Motor neuron (in vitro differentiated cells): Measurements from ENCODE around the gene CDH4. TPM values are rescaled to one million over a fixed set of nuclear protein-coding genes. Genes with fewer than 3 reads are reported as not detected.

Experiments
- ATAC-seq, 8 experiments: fragments of 200-7000 bp; cut with Tn5 transposase; replicated peaks in 6 of 8; 2 replicates each; pipeline ENCODE4 v1.8.0; 2021; ENCODE audit warnings: mild to moderate bottlenecking in 8 of 8, moderate library complexity in 8 of 8
- H3K27ac ChIP-seq, 2 donors: fragments of 250-450 bp; sonication (Bioruptor Pico); 2 replicates each; pipeline ENCODE4 v1.9.0; 2021; ENCODE audit warnings: antibody characterized with exemption in 2 of 2, mild to moderate bottlenecking in 2 of 2, moderate library complexity in 1 of 2
- H3K4me1 ChIP-seq, 2 donors: fragments of 250-450 bp; sonication (Bioruptor Pico); replicated peaks in 1 of 2; 2 replicates each; pipeline ENCODE4 v1.6.1; 2021; ENCODE audit warnings: antibody characterized with exemption in 2 of 2, mild to moderate bottlenecking in 2 of 2, moderate library complexity in 1 of 2
- H3K4me3 ChIP-seq, 5 donors: fragments of 250-450 bp; sonication (Bioruptor Pico); 2 replicates each; pipeline ENCODE4 v1.9.0; 2021; ENCODE audit warnings: antibody characterized with exemption in 5 of 5, mild to moderate bottlenecking in 5 of 5, moderate library complexity in 4 of 5
- WGBS, 10 experiments: fragments of 450-650 bp; shearing (Covaris generic); methylation state at CpG; one replicate each; pipeline ENCODE4 v1.0.0; 2022; 5-methylcytosine and 5-hydroxymethylcytosine counted together
- in situ Hi-C, 9 experiments: fragments of 400-800 bp; cut with MboI; loops; one replicate each; pipeline ENCODE4 v1.15.0; 2021; ENCODE audit warnings: low sequenced_read_pairs in 9 of 9, low pct_unique_long_range_greater_than_20kb in 2 of 9; ENCODE audit not compliant: unreplicated experiment in 9 of 9
- total RNA-seq, 8 experiments: library from RNA; unstranded; fragments of 300-600 nt; gene quantifications; 2 replicates each; pipeline versions ENCODE4 v1.2.3 to v1.2.4, GENCODE V29; 2022

CDH4 gene
- total RNA-seq, 8 experiments from 2014 or later = 2.4 to 41.6 (median 12.9) TPM

DNA sequence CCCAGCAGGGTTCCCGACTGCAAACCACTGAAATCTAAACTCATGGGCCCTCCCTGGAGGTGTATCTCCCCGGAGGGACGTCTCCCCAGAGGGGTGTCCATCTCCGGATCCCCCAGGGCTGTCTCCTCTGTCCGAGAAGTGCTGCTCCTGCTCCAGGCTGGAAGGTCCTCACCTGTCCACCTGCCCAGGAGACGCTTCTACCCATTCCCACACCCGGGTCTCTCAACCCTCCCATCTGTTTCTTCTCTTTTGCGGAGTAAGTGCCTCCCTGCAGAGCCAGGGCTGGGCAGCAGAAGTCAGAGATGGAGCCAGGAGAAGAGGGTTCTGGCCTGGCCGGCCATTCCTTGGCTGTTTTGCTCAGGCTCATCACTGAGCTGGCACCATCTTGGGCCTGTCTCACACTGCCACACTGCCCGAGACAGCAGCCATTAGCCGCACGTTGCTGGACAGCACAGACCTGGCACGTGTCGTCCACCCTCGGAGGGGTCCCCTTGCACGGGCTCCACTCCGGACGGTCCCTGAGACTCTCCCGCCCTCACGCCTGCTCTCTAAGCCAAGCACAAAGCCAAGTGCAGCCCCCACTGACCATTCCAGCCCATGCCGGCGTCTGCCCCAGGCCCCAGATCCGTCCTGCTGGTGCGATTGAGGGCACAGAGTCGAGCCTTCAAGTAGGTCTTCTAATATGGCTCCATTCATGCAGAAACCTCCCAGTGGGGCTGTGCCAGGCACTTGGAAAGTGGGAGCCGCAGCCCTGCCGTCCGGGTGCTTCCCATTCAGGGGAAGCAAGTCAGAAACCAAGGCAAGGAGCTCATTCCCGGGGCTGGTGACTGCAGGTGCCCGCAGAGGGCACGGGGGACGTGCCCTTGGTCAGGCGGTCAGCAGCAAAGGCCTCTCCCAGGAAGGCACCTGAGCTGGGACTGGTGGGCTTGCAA lies 445.9 kb downstream of the CDH4 start:
- Histone ChIP-seq H3K4me1 (peaks cover 30 to 47% of the 10 kb centered on the region in 2 donors), H3K4me3 (no peak overlapping the region), H3K27ac (peak overlapping the region; percentile 69 to 88)
- in situ Hi-C loops = no loop called here
- WGBS, 10 experiments = 0 to 98% (median 73%) methylated on average over 1 to 16 of the region's 33 CpGs; no CpG with 5 or more reads in 2 of the 10 experiments
- ATAC-seq = no peak

DNA sequence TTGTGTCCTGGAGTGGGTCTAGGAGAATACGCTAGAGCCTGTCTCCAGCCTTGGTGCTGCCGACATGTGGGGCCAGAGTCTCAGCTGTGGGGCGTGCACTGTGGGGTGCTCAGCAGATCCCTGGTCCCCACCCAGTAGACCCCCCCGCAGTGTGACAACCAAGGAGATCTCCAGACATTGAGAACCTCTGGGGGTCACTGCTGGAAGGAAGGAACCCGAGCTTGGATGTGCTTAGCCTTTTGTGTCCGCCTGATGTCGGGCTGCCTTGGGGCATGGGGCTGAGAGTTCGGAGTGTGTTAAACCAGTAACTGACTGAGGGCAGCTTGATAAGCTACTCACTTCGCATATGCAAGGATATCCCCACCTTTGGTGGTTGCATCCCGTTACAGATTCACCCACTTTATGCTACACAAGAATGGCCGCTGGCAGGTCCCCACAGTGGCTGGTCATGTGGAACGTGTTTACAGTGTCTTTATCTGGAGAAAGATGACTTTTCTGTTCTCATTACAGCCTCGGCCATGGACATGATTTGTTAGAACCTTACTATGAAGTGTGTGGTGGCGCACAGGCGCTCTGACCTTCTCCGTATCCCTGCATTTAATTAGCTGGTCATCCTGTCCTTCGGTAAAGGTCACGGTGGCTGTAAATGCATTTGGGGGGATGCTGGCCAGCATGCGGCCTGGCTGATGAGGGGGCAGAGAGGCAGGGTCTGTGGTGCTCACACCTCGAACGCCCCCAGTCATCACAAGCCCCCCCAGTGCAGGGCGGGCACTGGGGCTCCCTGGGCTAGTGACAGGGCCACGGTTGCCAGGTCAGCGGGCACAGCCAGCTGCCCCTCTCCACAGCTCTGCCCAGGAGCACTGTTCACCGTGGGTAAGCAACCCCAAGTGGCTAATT lies 446.8 kb downstream of the CDH4 start:
- Histone ChIP-seq H3K4me1 (peaks cover 30 to 41% of the 10 kb centered on the region in 2 donors), H3K4me3 (no peak overlapping the region), H3K27ac (peak overlapping the region; percentile 69 to 88)
- in situ Hi-C loops = no loop called here
- WGBS, 10 experiments = 40 to 100% (median 68%) methylated on average over 1 to 6 of the region's 25 CpGs; no CpG with 5 or more reads in 2 of the 10 experiments
- peak in 5 of 8 experiments; percentile 47 to 63 (median 56) for ATAC-seq

DNA sequence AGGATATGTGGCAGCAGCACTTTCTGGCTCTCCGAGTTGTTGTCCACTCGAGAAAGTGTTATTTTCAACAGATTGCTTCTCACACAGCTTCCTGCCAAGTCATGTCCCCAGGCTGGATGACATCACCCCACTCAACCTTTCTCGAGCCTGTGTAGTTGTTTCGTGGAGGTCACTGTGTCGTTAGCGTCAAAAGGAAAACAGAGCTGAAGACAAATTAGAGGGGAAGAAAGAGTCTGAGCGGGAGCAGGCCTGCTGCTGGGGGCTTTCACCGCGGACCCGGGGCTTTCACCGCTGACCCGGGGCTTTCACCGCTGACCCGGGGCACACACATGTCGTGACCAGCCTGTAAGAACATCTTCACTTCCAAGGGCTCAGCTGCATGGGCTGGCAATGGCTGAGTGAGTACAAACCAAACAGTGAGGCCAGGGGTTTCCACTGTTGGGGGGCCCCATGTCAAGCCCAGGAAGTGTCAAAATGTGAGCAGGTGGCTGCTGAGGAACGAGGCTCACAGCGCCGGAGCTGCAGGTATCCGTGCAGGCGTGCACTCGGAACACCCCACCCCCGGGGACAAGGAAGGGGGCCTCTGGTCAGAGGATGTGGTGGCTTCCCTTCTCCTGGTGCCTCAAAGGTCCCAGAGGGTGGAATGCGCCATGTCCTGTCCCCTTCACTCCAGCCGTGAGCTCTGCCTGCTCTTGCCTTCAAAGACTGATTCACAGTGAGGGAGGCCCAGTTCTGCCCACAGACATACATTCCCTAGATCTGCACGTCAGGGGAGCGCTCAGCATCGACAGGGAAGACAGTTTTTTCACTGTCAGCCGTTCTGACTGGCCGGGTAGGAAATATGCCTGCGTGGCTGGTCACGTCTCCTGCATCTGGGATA lies 447.7 kb downstream of the CDH4 start:
- Histone ChIP-seq H3K4me1 (peaks cover 29 to 37% of the 10 kb centered on the region in 2 donors), H3K27ac (peak overlapping the region; percentile 69 to 88), H3K4me3 (no peak overlapping the region)
- 15 to 89% (median 40%) methylated on average over 2 to 12 of the region's 31 CpGs; no CpG with 5 or more reads in 3 of the 10 experiments for WGBS, 10 experiments
- peak in 5 of 8 experiments; percentile 79 to 88 (median 84) for ATAC-seq
- in situ Hi-C loops = no loop called here

DNA sequence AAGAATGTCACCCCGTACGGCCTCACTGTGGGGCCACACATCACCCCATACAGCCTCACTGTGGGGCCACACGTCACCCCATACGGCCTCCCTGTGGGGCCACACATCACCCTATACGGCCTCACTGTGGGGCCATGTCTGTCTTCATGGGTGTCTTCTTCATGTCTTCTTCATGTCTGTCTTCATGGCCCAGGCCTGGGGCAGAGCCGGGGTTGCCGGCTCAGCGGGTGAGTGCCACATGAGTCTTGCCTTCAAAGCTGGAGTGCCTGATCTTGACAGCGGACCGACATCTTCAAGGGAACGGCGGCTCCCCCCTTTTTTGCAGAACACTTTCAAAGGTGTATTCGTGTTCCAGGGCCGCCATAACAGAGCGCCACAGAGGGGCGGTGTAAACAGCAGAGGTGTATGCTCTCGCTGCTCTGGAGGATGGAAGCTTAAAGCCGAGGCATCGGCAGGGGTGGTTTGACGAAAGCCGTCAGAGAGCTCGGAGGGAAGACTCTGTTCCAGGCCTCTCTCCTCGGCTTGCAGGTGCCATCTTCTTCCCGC lies 448.6 kb downstream of the CDH4 start:
- Histone ChIP-seq H3K4me1 (peaks cover 37 to 39% of the 10 kb centered on the region in 2 donors), H3K4me3 (no peak overlapping the region), H3K27ac (peak overlapping the region; percentile 69 to 88)
- ATAC-seq = no peak
- in situ Hi-C loops = no loop called here
- WGBS, 10 experiments = 52 to 100% (median 95%) methylated on average over 1 to 5 of the region's 24 CpGs; no CpG with 5 or more reads in 5 of the 10 experiments

DNA sequence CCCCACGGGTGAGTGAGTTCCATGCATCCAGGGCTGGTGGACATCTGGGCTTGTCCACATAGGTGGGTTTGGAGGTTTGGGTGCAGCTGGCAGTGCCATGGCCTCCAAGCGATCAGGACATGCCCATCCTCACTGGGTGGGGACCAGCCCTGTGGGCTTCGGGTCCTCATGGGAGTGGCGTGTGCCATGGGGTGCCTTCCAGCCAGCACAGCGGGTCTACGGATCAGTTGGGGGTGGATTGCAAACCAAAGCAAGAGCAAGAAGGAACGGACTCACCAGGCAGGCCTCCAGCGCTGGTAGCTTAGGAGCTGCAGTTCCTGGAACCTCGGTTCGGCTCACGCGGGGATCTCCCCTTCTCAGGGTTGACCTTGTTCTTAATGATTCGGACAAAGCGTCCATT lies 449.3 kb downstream of the CDH4 start:
- in situ Hi-C loops = no loop called here
- 86 to 100% (median 100%) methylated on average over 1 to 12 of the region's 14 CpGs; no CpG with 5 or more reads in 3 of the 10 experiments for WGBS, 10 experiments
- no peak for ATAC-seq
- Histone ChIP-seq H3K4me3 (no peak overlapping the region), H3K27ac (no peak overlapping the region), H3K4me1 (peaks cover 44 to 45% of the 10 kb centered on the region in 2 donors)

DNA sequence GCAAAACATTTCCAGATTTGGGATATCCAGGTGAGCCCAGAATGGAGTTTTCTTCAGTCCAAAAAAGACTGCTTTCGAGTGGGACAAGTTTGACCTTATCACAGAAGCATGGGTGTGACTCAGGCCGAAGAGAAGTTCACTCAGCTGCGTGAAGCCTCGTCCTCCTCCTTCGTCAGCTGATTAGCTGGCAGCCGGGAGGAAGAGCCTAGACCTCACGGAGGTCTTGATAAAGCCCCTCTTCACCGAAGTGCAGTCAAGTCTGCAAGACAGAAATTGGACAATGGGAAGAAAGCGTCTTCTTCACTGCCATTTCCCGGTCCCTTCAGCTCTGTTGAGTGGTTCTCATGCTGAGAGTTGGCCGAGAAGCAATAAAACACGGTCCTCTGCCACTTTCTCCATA lies 449.7 kb downstream of the CDH4 start:
- H3K4me1 ChIP-seq = peaks cover 45 to 48% of the 10 kb centered on the region in 2 donors
- 5 to 97% (median 81%) methylated on average over 1 to 12 of the region's 12 CpGs; no CpG with 5 or more reads in 4 of the 10 experiments for WGBS, 10 experiments
- H3K27ac ChIP-seq = no peak overlapping the region
- no peak overlapping the region for H3K4me3 ChIP-seq
- in situ Hi-C loops = no loop called here
- ATAC-seq = no peak

DNA sequence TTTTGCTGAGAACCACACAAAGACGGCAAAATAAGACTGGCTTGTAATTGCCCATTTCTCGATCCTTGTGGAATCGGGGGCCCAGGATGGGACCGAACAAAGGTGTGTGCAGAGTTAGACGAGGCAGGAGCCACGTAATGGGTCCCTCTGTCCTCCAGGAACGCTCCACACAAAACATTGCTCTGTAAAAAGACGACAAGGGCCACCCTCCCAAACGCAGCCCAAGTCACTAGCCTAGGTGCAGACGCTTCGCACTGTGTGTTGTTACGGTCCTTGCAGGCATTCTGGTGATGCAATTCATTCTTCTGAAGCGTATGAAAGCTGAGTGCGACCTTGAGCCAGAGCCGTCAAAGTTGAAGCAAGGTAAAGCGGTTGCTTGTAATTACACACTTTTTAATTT lies 450.2 kb downstream of the CDH4 start:
- no peak overlapping the region for H3K27ac ChIP-seq
- H3K4me3 ChIP-seq = no peak overlapping the region
- ATAC-seq = no peak
- peaks cover 45 to 48% of the 10 kb centered on the region in 2 donors for H3K4me1 ChIP-seq
- in situ Hi-C loops = no loop called here
- WGBS, 10 experiments = 2 to 100% (median 90%) methylated on average over 3 to 16 of the region's 16 CpGs; no CpG with 5 or more reads in 2 of the 10 experiments

DNA sequence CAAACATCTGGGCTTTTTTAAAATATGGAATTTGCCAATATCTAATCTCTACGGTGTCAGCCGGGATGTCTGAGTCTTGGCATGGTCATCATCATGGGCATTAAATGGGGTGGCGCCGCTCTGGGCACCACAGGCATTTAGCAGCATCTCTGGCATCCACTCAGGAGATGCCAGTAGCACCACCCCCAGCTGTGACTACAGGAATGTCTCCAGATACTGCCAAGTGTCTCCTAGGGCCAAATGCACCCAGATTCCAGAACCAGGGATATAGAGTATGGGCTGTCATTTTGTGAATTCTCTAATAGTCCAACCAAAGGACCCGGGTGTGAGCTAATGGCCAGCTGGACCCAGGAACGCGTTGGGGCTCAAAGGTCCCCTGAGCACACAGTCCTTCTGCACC lies 452.6 kb downstream of the CDH4 start:
- H3K27ac ChIP-seq = peak overlapping the region; percentile 75 to 81
- no peak for ATAC-seq
- WGBS, 10 experiments = 0 to 100% (median 90%) methylated on average over 1 to 4 of the region's 7 CpGs; no CpG with 5 or more reads in 4 of the 10 experiments
- in situ Hi-C loops = no loop called here
- peaks cover 35 to 38% of the 10 kb centered on the region in 2 donors for H3K4me1 ChIP-seq
- H3K4me3 ChIP-seq = no peak overlapping the region

DNA sequence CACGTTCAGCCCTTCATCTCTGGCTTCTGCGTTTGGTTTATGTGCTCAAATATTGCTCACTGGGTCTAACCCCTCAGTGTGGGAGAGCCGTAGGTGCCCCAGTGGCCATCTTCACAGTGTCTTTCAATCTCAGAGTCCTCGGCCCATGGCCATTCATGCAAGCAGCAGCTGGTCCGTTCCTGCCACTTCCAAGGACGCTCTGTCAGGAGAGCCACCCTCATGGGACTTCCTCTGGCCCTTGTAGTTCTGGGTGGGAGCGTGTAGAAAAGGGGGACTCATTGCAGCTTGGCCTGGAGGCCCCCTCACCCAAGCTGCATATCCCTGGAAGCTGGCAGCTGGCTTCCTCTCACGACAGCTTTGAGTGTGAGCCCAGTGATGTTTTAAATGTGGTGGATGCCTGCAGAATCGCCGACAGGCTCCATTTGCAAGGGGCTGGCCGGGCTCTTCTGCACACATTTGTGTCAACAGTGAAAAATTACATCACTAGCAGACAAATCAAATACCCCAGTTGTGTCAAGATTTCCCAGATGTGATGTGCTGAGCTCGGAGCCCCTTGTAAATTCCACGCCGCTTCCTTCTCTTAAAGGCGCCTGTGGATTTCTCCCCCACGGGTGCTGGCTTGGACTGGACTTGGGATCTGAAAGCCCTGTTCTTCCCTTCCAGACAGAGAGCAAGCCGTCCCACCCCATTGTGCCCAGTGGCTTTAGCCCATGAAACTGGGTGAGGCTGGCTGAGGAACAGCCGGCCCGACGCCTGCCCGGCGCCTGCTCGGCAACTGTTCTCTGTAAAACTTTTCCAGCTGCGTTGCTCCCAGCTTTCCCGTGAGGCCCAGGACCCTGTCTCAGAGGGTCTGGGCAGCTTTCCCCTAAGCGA lies 453.6 kb downstream of the CDH4 start:
- 0 to 85% (median 48%) methylated on average over 1 to 6 of the region's 26 CpGs; no CpG with 5 or more reads in 2 of the 10 experiments for WGBS, 10 experiments
- in situ Hi-C loops = no loop called here
- no peak overlapping the region for H3K4me3 ChIP-seq
- peaks cover 26 to 30% of the 10 kb centered on the region in 2 donors for H3K4me1 ChIP-seq
- peak in 5 of 8 experiments; percentile 69 to 75 (median 71) for ATAC-seq
- H3K27ac ChIP-seq = peak overlapping the region; percentile 75 to 81

DNA sequence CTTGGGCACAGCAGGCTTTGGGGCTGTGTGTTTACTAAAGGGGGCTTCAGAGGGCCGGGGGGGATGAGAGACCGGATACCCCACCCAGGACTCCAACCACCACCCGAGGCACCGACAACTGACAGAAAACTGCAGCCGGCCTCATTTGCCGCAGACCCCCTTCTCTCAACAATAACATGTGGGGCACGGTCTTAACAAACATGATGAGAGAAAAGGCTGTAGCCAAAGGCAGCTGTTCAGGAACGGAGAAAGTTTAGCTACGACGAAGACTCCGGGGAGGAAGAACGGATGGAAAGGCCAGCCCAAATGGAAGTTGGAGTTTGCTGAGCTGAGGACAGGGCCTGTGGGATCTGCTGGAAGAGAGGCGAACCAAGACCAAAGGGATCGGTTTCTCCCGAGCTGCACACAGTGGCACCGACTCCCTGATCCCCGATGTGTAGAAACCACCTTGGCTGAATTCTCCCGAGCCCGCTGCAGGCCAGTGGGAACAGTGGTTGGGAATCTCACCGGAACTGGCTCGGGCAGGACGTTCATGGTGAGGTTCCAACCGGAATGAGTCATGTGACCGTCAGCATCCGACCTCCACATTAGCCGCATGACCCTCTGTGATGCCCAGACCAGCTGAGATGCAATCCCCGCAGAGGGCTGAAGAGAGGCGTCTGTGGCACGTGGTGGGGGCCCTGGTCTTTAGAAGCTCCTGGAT lies 454.3 kb downstream of the CDH4 start:
- 19 to 100% (median 86%) methylated on average over 2 to 18 of the region's 29 CpGs; no CpG with 5 or more reads in 2 of the 10 experiments for WGBS, 10 experiments
- in situ Hi-C loops = no loop called here
- no peak for ATAC-seq

DNA sequence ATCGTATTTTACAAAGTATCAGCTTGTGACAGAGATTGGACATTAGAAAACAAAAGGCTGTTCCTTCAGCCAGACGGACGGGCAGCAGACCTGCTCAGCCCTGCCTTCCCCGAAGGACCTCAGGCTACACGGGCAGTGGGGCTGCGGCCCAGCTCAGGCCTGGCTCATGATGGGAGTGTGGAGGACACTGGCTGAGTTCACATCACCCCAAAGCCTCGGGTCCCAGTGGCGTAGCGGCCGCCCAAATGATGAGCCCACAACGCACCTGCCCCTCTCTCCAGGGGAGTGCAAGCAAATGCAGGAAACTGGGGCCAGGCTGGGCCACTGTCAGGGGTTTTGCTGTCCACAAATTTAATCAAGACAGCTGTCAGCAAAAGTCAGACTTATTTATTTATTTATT lies 456.8 kb downstream of the CDH4 start:
- in situ Hi-C loops = no loop called here
- Histone ChIP-seq H3K4me1 (peaks cover 25 to 30% of the 10 kb centered on the region in 2 donors), H3K4me3 (no peak overlapping the region), H3K27ac (no peak overlapping the region)
- 80 to 96% (median 93%) methylated on average over 2 to 5 of the region's 11 CpGs; no CpG with 5 or more reads in 7 of the 10 experiments for WGBS, 10 experiments
- ATAC-seq = no peak

More for the DNA sequence above, 454.3 kb downstream of the CDH4 start:
- peak overlapping the region in 1 of 2 donors; percentile 81 for H3K27ac ChIP-seq
- H3K4me3 ChIP-seq = no peak overlapping the region
- peaks cover 25 to 30% of the 10 kb centered on the region in 2 donors for H3K4me1 ChIP-seq
